Panc1 (cell line): ENCODE measurements around the gene USP14. TPM values are rescaled to one million over a fixed set of nuclear protein-coding genes. Genes with fewer than 3 reads are reported as not detected.

Experiments used
- ATAC-seq: fragments of 200-7000 bp; cut with Tn5 transposase; 2 replicates; pipeline ENCODE4 v1.9.1; 2020; ENCODE audit warnings: mild to moderate bottlenecking, moderate library complexity
- BruUV-seq: library from RNA; stranded (reverse); fragments of 400-500 nt; replicated peaks from 2 replicates; lab custom pipeline; 2021; lab: Mats Ljungman, UMichigan
- CTCF ChIA-PET: fragments of 300-600 bp; sonication (Branson Sonifier 250); formaldehyde crosslinking; loops from one replicate; lab custom pipeline; 2022; ENCODE audit warnings: antibody characterized with exemption; lab: Charles Lee
- POLR2A ChIA-PET: fragments of 300-600 bp; sonication (Branson Sonifier 250); formaldehyde crosslinking; loops from one replicate; lab custom pipeline; 2022; ENCODE audit warnings: antibody characterized with exemption; lab: Charles Lee
- DNase-seq: peaks from one replicate; pipeline ENCODE4 v3.0.0-alpha.2; 2010; ENCODE audit warnings: low read depth, low spot score
- H3K27ac ChIP-seq: 2 replicates; pipeline ENCODE4 v1.5.1; 2011; ENCODE audit warnings: mild to moderate bottlenecking, low read length, inconsistent platforms
- H3K27me3 ChIP-seq: fragments of 200-500 bp; sonication (Bioruptor generic); 2 replicates; pipeline ENCODE4 v1.6.0; 2014; ENCODE audit warnings: low read length, inconsistent platforms; ENCODE audit not compliant: control insufficient read depth, insufficient read depth
- H3K36me3 ChIP-seq: fragments of 200-500 bp; sonication (Bioruptor generic); 2 replicates; pipeline ENCODE4 v1.5.1; 2014; ENCODE audit warnings: inconsistent platforms, mild to moderate bottlenecking, low read length, moderate library complexity; ENCODE audit not compliant: control insufficient read depth, insufficient read depth
- H3K4me1 ChIP-seq: 2 replicates; pipeline ENCODE4 v1.5.1; 2011; ENCODE audit warnings: inconsistent platforms, mild to moderate bottlenecking, low read length, moderate library complexity; ENCODE audit not compliant: control insufficient read depth, insufficient read depth
- H3K4me3 ChIP-seq, 2 experiments: 2 replicates each; pipeline ENCODE4 v1.5.1; 2011 to 2012; ENCODE audit warnings: low read depth in 2 of 2, low read length in 2 of 2, mild to moderate bottlenecking in 2 of 2, inconsistent platforms in 1 of 2, moderate library complexity in 1 of 2
- H3K9me3 ChIP-seq: fragments of 200-500 bp; sonication (Bioruptor generic); 2 replicates; pipeline ENCODE4 v1.5.1; 2014; ENCODE audit warnings: low read depth, mild to moderate bottlenecking, inconsistent platforms, low read length, moderate library complexity; ENCODE audit not compliant: control insufficient read depth, insufficient read depth
- CTCF ChIP-seq: fragments of 450-650 bp; IDR thresholded peaks from 2 replicates; pipeline ENCODE4 v1.5.1; 2017; ENCODE audit warnings: mild to moderate bottlenecking
- POLR2AphosphoS5 ChIP-seq: IDR thresholded peaks from 2 replicates; pipeline ENCODE4 v1.6.1; 2012; ENCODE audit warnings: mild to moderate bottlenecking, low read depth, low read length, moderate library complexity
- REST ChIP-seq, 2 experiments: IDR thresholded peaks; 2 replicates each; pipeline ENCODE4 v1.6.1; 2011 to 2012; ENCODE audit warnings: low read depth in 2 of 2, control low read depth in 1 of 2, low read length in 1 of 2, mild to moderate bottlenecking in 1 of 2, moderate library complexity in 1 of 2; ENCODE audit not compliant: insufficient read depth in 1 of 2
- SIN3A ChIP-seq: IDR thresholded peaks from 2 replicates; pipeline ENCODE4 v1.6.1; 2012; ENCODE audit warnings: low read depth, mild to moderate bottlenecking, low read length, moderate library complexity, borderline replicate concordance; ENCODE audit not compliant: insufficient read depth
- TCF7L2 ChIP-seq: IDR thresholded peaks from 2 replicates; pipeline ENCODE4 v1.6.1; 2011; ENCODE audit warnings: mild to moderate bottlenecking, low read depth, low read length, inconsistent platforms
- in situ Hi-C: cut with HindIII; loops from 2 replicates; pipeline ENCODE4 v1.10.0; 2016; ENCODE audit warnings: low sequenced_read_pairs, low pct_unique_long_range_greater_than_20kb
- intact Hi-C: fragments of 100-400 bp; cut with micrococcal nuclease; formaldehyde crosslinking; loops from one replicate; pipeline ENCODE4 v1.10.0; 2022; ENCODE audit not compliant: unreplicated experiment
- total RNA-seq: library from RNA; stranded (reverse); gene quantifications from one replicate; pipeline ENCODE4 v1.2.1, GENCODE V29; 2021; ENCODE audit not compliant: unreplicated experiment

Gene USP14
- total RNA-seq, 1 experiment from 2014 or later, result 75.0 TPM

GRCh38 chr18:159037-159652 lies 788 bp downstream of the USP14 start:
- no peaks in the 10 kb centered on the region for H3K27me3 ChIP-seq
- intact Hi-C loops (no loop called here), in situ Hi-C loops (no loop called here)
- no peak for TF ChIP-seq SIN3A
- TF ChIP-seq CTCF, result no peak
- no peak for TF ChIP-seq TCF7L2
- no peak for TF ChIP-seq REST (IDR thresholded peaks at IDR 0.05; ENCODE audit: insufficient read depth in 1 of 2, low read depth in 2 of 2, low read length in 1 of 2)
- TF ChIP-seq POLR2AphosphoS5, result no peak
- H3K9me3 ChIP-seq, result no peaks in the 10 kb centered on the region
- POLR2A ChIA-PET, result no interaction called here
- H3K4me3 ChIP-seq, result peak overlapping the region; percentile 93 to 94
- H3K27ac ChIP-seq, result peak overlapping the region; percentile 90
- peaks cover 19% of the 10 kb centered on the region for H3K4me1 ChIP-seq
- CTCF ChIA-PET, result no interaction called here
- BruUV-seq, result TSS peak; percentile 77
- H3K36me3 ChIP-seq, result peaks cover 7% of the 10 kb centered on the region; the same call in 1 of the 2 replicates
- DNase-seq (no peak), ATAC-seq (no peak)

- ATAC-seq, result no peak
- Histone ChIP-seq H3K4me3 (peak overlapping the region; percentile 93 to 94), H3K36me3 (peaks cover 9% of the 10 kb centered on the region; the same call in 1 of the 2 replicates), H3K27ac (peak overlapping the region; percentile 90; the same call in 1 of the 2 replicates), H3K27me3 (no peaks in the 10 kb centered on the region), H3K4me1 (peaks cover 19% of the 10 kb centered on the region), H3K9me3 (no peaks in the 10 kb centered on the region)
- POLR2A ChIA-PET, result interaction anchor here (0.6 to 0.7 kb wide), 2 partner anchors 11 to 103 kb away, joined by 3 to 5 read pairs; no protein-coding TSS in a partner anchor
- no peak for DNase-seq
- CTCF ChIA-PET, result no interaction called here
- TF ChIP-seq REST (IDR thresholded peaks at IDR 0.05; ENCODE audit: insufficient read depth in 1 of 2, low read depth in 2 of 2, low read length in 1 of 2) (no peak), POLR2AphosphoS5 (no peak), CTCF (no peak), SIN3A (no peak), TCF7L2 (no peak)
- in situ Hi-C loops (no loop called here), intact Hi-C loops (no loop called here)
- BruUV-seq, result no TSS peak
These were observed 1.6 kb downstream of the USP14 start for GRCh38 chr18:159933-160332.
